GM18519 (cell line): ENCODE data around the gene NSD1.

ENCODE experiments used
- ATAC-seq: cut with Tn5 transposase; IDR thresholded peaks from one replicate; pipeline ENCODE4 v1.9.1; 2021; ENCODE audit warnings: mild to moderate bottlenecking, moderate library complexity; ENCODE audit not compliant: unreplicated experiment, low FRiP score

Gene NSD1

DNA sequence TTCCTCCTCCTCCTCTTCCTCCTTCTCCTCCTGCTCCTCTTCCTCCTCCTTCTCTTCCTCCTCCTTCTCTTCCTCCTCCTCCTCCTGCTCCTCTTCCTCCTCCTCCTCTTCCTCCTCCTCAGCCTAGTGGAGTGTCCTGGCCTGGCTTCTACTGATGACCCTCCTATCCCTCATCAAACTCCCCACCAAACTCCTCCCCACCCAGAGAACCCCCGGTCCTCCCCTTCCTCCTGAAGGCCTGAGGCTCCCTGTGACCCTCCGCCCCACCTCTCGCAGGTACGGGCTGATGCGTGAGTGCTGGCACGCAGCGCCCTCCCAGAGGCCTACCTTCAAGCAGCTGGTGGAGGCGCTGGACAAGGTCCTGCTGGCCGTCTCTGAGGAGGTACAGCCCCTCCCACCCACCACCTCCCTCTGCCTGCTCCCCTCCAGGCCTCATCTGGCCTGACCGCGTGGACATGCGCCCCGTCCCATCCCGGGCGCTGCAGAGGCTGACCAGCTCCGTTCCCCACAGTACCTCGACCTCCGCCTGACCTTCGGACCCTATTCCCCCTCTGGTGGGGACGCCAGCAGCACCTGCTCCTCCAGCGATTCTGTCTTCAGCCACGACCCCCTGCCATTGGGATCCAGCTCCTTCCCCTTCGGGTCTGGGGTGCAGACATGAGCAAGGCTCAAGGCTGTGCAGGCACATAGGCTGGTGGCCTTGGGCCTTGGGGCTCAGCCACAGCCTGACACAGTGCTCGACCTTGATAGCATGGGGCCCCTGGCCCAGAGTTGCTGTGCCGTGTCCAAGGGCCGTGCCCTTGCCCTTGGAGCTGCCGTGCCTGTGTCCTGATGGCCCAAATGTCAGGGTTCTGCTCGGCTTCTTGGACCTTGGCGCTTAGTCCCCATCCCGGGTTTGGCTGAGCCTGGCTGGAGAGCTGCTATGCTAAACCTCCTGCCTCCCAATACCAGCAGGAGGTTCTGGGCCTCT lies 36.3 kb upstream of the NSD1 start:
- ATAC-seq: no peak

DNA sequence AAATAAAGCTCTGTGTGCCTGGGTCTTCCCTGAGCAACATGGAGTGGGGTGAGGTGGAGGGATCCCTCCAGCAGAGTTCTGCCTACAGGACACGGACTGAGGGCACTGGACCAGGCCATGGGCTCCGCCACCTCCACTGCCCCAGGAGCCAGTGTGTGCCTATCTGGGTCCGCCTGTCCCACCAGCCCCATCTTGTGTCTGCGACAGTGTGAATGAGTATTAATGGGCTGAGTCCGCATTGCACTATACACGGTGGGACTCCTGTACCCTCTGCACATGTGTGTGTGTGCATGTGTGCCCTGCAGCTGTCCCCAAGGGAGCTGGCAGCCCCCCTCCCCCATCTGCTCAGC lies 35.5 kb upstream of the NSD1 start:
- no peak for ATAC-seq

DNA sequence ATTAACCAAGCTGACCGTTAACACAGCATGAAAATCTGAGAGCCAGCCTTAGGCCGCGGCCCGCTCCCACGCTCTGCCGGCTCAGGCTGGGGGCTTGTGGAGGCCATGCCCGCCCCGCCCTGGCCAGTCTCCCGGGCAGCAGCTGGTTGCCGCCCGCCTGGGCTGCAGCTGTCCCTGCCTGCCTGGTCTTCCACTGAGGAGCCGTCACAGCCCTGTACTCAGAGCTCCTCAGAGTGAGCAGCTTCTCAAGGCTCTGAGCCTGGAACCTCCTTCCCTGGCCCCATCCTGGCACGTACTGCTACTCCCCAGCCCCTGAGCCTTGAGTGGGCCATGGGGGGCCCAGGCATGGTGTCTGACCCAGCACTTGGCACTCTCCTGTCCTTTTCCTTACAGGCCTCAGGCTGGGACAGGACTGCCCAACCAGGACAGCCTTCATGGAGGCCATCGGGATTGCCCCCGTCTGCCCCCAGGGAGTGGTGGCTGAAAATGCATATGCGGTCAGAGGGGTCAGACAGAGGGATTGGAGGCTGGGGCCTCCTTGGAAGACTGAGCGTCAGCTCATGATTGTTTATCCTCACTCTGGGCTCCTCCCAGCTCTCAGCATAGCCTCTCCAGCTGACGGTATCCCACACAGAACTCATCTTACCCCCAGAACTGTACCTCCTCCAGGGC lies 35.0 kb upstream of the NSD1 start:
- no peak for ATAC-seq

DNA sequence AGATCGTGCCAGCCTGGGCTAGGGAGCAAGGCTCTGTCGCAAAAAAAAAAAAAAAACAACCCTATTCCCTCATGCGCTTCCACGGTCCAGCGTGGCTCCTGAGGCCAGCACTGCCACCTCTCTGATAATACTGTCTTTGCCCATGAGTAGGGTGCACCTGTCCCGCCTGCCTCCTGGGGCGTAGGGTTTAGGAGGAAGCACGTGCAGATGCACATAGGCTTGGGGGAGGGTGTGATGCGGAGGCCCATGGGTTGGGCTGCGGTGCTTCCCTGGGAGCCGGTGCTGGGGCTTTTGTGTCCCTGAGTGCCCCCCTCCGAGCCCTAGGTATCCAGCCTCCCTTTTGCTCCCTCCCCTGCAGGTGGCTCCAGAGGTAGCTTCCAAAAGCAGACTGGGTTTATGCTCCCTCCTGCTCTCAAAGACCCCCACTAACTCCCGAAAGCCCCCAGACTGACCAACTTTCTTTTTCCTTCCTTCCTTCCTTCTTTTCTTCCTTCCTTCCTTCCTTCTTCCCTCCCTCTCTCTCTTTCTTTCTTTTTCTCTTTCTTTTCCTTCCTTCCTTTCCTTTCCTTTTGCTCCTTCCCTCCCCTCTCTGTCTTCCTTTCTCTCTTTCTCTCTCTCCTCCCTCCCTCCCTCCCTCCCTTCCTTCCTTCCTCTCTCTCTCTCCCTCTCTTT lies 34.0 kb upstream of the NSD1 start:
- ATAC-seq: no peak

DNA sequence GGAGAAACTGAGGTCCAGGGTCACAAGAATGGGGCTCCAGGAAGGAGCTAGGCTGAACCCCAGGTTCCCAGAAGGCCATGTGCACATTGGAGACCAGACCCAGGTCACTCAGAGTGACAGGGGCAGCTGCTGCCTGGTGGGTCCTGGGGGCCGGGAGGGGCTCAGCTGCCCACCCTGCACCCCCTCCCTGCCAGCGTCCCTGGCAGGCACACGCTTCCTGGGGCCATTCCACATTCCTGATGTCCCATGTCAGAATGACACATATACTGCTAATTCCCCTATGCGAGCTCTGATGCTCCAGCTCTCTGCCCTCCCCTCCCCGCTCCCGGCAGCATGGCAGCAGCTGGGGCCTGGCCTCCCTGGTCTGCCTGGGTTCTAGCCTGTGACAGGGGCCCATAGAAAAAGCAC lies 32.9 kb upstream of the NSD1 start:
- ATAC-seq: no peak

DNA sequence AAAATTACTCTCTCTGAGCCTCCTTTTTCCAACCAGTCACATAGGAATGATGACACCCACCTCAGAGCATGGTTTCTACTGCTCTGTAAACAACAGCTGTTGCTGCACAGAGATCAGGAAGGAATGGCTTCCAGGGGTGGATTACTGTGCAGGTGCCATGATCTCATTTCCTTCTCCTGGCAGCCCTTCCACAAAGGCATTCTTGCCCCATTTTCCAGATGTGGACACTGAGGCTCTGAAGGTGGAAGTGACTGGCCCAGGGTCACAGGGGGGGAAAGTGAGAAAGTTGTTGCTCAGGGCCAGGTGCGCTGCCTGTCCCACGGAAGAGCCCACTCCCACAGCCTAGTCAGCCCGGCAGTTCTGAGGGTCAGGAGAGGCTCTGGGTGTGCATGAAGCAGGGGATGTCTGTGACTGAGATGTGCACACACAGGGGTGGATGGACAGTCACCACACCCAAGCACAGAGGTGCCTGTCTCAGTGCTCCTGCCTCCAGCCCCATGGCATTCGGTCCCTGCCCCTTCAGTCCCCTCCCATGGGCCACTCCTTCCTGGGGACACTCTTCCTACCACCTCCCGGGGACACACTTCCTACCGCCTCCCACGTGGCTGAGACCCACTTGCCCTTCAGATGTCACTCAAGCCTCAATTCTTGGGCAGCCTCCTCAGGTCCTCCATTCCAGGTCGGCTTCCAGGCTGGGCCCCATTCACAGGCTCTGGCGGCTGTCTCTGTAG lies 29.9 kb upstream of the NSD1 start:
- no peak for ATAC-seq

DNA sequence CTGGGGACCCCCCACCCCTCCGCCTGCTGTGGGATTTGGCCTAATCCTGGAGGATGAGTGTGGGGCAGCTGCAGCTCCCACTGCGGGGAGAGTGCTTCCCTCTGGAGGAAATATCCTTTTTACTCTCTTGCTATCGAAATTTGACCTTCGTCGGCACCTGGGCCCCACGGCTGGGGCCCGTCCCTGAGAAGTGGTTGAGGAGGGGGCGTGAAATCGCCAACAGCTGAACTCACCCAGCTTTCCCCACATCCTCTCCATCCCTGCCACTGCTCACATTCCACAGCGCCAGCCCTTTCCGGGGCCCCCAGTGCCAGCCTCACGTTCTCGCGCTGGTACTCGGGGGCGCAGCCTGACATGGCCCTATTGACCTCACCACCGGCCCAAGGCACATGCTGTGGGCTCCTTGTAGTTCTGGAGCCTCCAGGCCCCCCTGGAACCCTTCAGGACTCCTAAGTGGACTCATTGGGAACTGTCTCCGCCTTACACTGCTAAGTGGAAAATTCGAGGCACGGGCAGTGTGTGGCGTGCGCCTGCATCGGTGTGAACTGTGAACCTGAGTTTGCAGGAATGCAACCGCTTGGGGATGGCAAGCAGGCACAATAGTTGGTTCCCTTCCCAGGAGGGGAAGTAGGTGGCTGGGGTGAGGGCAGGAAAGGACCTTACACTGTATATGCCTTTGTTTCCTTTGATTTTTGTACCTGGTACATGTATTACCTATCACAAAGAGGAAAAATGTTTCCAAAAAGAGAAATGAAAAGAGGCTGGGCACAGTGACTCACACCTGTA lies 27.7 kb upstream of the NSD1 start:
- no peak for ATAC-seq

DNA sequence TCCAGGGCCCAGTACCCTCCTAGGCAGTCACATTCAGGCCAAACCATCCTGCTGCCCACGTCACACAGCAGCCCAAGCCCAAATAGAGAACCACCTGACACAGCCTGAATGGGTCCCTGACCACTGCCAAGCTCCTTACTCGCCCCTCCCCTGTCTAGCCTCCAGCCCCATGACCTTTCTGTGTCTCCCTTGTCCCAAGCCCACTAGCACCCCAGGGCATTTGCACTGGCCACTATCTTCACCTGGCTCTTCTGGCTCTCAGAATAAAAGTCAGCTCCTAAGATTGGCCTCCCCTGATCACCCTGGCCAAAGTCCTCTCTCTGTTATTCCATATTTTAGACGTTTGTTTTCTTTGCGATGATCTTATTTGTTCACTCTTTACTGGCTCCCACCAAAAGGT lies 26.4 kb upstream of the NSD1 start:
- no peak for ATAC-seq

DNA sequence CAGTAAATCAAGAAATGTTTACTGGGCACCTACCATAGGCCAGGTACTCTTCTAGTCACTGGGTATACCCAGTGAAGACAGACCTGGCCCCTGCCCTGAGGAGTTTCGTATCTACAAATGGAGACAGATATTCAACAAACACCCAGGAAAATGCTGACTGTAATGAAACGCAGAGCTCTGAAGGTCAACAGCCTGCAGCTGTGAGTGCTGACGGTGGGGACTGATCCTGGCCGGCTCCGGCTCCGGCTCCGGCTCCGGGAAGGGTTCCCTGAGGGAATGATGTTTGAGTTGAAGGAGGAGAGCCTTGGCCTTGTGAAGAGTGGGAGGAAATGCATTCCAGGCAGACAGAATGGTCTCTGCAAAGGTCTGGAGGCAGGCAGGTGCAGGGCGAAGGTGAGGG lies 23.8 kb upstream of the NSD1 start:
- no peak for ATAC-seq

DNA sequence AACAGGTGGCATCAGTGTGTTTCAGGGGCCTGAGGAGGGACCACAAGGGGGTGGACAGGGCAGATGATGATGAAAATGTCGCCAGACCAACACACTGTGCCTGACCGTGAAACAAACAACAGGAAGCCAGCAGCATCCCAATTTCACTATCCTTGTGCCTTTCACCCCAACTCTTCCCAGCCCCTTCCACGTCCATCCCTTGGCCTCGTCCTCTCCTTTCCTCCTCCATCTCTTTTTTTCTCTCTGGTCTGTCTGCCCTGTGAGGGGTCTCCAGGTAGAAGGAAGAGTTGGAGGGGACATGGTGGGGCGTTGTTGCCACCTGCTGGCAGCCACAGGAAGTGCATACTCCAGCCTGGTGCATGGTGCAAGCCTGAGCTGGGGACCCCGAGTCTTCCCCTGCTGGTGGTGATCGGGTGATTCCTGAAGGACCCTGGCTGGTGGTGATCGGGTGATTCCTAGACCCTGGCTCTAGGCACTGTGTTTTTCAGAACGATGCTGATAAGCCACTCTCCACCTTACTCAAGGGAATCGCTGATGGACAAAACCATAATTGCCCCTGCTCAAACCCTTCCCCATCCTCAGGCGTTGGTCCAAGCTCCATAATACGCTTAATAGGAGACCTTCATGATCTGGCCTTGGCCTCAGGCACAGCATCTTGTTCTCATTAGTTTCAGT lies 21.7 kb upstream of the NSD1 start:
- ATAC-seq: no peak

DNA sequence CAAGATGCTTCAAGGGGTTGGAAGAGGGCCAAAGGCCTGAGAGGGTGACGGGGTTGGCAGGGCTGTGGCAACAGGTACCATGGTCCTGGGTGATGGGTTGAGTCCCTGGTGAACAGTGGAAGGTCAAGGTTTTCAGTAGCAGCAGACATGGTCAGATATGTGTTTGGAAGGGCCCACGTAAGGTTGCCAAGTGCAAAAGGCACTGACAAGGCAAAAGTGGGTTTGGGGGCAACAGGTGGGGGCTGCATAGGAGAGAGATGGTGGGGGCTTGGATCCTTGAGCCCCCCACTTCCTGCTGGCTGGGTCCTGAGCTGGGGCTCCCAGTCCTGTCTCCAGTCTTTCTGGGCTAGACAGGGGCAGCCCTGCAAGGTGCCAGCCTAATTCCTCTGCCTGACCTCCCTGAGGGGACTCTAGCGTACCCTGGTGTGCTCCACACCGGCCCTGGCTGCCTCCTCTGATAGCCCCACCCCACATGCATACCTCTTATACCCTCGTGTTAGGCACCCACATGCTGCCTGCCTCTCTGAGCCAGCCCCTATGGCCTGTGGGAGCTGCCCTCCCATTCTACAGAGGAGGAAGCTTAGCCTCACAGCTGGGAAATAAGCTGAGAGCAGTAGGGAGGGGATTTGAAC lies 20.9 kb upstream of the NSD1 start:
- no peak for ATAC-seq

DNA sequence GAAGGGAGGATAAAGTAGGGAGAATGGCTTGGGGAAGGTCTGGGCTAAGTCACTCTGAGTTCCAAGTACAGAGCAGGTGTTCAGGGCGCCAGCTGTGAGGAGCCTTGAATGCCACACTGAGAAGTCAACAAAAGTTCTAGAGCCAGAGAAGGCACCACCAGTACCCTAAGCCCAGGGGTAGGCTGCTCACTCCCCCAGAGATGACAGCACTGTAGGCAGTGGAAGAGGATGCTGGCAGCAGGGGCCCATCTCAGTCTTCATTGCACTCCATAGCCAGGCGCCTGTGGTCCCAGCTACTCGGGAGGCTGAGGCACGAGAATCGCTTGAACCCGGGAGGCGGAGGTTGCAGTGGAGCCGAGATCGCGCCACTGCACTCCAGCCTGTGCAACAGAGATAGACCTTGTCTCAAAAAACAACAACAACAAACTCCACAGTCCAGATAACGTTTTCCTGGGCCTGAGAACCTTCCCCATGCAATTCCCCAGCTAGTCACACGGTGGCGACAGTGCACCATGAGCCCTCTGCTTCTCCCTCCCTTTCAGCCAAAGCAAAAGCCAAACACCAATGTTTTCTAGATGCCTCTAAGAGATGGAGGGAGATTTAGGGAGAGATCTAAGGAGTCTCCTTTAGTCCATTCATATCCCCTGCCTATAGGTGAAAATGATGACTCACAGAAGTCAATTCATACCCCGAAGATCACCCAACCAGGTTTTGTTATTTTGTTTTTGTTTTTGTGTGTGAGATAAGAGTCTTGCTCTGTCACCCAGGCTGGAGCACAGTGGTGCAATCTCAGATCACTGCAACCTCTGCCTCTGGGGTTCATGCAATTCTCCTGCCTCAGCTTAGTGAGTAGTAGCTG lies 19.8 kb upstream of the NSD1 start:
- ATAC-seq: no peak

DNA sequence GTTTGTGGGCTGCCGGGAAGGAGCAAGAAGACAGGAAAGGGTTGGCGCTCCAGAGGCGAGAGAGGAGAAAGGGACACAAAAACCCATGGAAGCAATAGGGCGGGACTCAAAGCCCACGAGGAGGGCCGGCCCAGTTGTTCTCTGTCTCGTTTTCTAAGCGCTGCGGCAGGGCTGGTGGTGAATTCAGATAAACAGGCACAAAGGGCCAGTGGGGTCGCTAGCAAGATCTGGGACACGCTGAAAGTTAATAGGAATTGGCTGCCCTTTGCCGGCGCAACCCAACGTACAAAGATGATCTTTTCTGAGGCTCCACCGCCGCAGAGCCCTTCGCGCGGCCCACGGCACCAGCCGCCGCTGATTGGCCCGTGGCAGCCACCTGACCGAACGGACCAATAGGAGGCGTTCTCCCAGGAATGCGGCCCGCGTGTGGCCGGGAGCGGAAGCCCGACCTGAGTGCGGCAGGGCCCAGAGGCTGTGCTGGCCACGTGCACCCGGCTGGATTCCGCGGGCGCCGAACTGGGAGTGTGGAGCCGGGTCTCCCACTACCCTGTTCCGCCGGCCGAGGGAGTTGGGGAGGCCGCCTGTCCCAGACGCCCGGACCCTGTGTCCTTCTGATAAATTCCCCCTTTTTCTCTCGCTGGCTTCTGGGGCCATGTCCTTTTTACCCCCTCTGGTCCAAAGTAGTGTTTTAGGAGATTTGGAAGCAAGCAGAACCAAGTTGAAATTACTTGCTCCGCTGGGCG lies 16.8 kb upstream of the NSD1 start:
- no peak for ATAC-seq

DNA sequence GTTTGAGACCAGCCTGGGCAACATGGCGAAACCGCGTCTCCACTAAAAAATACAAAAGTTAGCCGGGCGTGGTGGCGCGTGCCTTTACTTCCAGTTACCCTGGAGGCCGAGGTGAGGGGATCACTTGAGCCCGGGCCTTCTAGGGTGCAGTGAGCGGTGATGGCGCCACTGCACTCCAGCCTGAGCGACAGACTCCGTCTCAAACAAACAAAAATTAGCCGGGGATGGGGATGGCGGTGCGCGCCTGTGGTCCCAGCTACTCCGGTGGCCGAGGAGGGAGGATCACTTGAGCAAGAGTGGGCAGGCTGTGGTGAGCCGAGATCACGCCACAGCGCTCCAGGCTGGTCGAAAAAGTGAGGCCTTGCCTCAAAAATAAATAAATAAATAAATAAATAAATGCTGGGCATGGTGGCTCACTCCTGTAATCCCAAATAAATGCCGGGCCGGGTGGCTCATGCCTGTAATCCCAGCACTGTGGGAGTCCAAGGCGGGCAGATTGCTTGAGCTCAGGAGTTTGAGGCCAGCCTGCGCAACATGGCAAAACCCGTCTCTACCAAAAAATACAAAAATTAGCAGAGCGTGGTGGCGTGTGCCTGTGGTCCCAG lies 16.0 kb upstream of the NSD1 start:
- ATAC-seq: no peak

DNA sequence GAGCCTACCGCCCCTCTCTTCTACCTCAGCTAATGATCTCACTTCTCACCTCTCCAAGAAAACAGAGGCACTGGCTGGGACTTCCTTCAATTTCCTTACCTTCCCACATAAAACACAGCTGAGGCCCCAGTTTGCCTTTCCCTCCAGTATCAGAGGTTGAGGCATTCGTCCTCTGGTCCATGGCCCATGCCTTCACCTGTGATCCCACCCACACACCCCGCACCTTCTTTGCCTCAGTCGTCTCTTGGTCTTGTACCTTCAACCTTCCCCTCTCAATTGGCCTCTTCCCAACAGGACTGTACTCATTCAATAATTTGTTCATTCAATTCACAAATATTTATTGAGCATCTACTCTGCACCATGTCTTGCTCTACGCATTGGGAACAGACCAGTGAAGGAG lies 11.0 kb upstream of the NSD1 start:
- no peak for ATAC-seq

DNA sequence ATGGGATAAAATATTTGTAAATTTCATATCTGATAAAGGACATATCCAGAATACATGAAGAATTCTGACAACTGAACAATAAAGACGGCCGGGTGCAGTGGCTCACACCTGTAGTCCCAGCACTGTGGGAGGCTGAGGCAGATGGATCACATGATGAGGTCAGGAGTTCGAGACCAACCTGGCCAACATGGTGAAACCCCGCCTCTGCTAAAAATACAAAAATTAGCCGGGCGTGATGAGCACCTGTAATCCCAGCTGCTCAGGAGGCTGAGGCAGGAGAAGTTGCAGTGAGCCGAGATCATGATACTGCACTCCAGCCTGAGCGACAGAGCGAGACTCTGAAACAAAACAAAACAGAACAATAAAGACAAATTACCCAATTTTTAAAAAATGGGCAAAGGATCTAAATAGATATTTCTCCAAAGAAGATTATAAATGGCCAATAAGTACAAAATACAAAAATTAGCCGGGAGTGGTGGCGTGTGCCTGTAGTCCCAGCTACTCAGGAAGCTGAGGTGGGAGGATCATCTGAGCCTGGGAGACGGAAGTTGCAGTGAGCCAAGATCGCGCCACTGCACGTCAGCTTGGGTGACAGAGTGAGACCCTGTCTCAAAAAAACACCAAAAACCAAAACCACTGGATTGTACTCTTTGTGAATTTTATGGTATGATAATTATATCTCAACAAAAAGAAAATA lies 9.6 kb upstream of the NSD1 start:
- no peak for ATAC-seq
